HG02642 (cell line): Measurements from ENCODE around the gene BFAR.
"Not testable (repeated sequence)": the region's sequence is repeated elsewhere in the genome, so short reads cannot be mapped to it uniquely, and the experiment has no call there.

Experiments
- ATAC-seq: cut with Tn5 transposase; IDR thresholded peaks from one replicate; pipeline ENCODE4 v1.9.1; 2021; ENCODE audit warnings: mild to moderate bottlenecking; ENCODE audit not compliant: unreplicated experiment, poor library complexity

BFAR gene

GRCh38 chr16:14685870-14686793, 53.4 kb downstream of the BFAR start:
- ATAC-seq: not testable (repeated sequence)

- not testable (repeated sequence) for ATAC-seq
These were observed 61.4 kb downstream of the BFAR start, which contains the start of gene PLA2G10 for GRCh38 chr16:14694129-14694528. Gene PLA2G10, minus strand, starts transcription at chr16:14694308. Its CDS starts 79 bp downstream, at chr16:14694229.

GRCh38 chr16:14701859-14702258, 69.1 kb downstream of the BFAR start:
- ATAC-seq: not testable (repeated sequence)

- not testable (repeated sequence) for ATAC-seq
These were observed 69.9 kb downstream of the BFAR start for GRCh38 chr16:14702672-14703071.

GRCh38 chr16:14703156-14704011, 70.6 kb downstream of the BFAR start, which contains the start of gene NPIPA3:
Gene NPIPA3, plus strand, starts transcription at chr16:14703411. Its CDS starts 5,533 bp downstream, at chr16:14708944.
- peak; percentile 97 for ATAC-seq
